Fibroblast of lung (primary cell): ENCODE data around the gene UPK3B.
"Not testable (repeated sequence)": the region's sequence is repeated elsewhere in the genome, so short reads cannot be mapped to it uniquely, and the experiment has no call there.

Experiments used
- CTCF ChIP-seq, 2 donors: IDR thresholded peaks in 1 of 2; conservative IDR thresholded peaks in 1 of 2; 1 replicate in 1 of 2; 2 replicates in 1 of 2; pipeline ENCODE4 v1.5.1; 2011 to 2012; ENCODE audit warnings: low read length in 2 of 2, control low read depth in 1 of 2, inconsistent platforms in 1 of 2, low read depth in 1 of 2, mild to moderate bottlenecking in 1 of 2
- EZH2 ChIP-seq: IDR thresholded peaks from 2 replicates; pipeline ENCODE4 v1.5.1; 2012; ENCODE audit warnings: low read length, control low read depth, mild to moderate bottlenecking; ENCODE audit errors: missing control alignments

- not testable (repeated sequence) for TF ChIP-seq CTCF (conservative IDR thresholded peaks at IDR 0.05 in 1 of 2, IDR thresholded peaks at IDR 0.05 in 1 of 2; ENCODE audit: low read depth in 1 of 2, low read length in 2 of 2); EZH2
These were observed 49.8 kb downstream of the UPK3B start for GRCh38 chr7:76560157-76560556.
